IMR-90 (cell line): ENCODE data around the gene RAF1. TPM values are rescaled to one million over a fixed set of nuclear protein-coding genes. Genes with fewer than 3 reads are reported as not detected.

Experiments
- ATAC-seq: fragments of 200-7000 bp; cut with Tn5 transposase; 2 replicates; pipeline ENCODE4 v1.9.1; 2020; ENCODE audit warnings: low read depth, mild to moderate bottlenecking, moderate library complexity
- BruUV-seq: library from RNA; stranded (reverse); fragments of 400-500 nt; replicated peaks from 2 replicates; lab custom pipeline; 2021; lab: Mats Ljungman, UMichigan
- CTCF ChIA-PET: fragments of 300-600 bp; formaldehyde crosslinking; extraction: SDS; loops from one replicate; lab custom pipeline; 2021; ENCODE audit warnings: antibody characterized with exemption; lab: Yijun Ruan, JAX
- POLR2A ChIA-PET: fragments of 300-600 bp; sonication (Branson Sonifier 250); formaldehyde crosslinking; loops from one replicate; lab custom pipeline; 2022; ENCODE audit warnings: antibody characterized with exemption; ENCODE audit not compliant: unreplicated experiment; lab: Charles Lee
- DNase-seq: peaks from one replicate; pipeline ENCODE4 v3.0.0; 2013
- H2AFZ ChIP-seq: replicated peaks from 2 replicates; pipeline ENCODE3; 2013; ENCODE audit warnings: low read length, mild to moderate bottlenecking; ENCODE audit not compliant: poor library complexity
- H2AK5ac ChIP-seq: 2 replicates; pipeline ENCODE4 v1.6.1; 2013; ENCODE audit warnings: low read depth, low read length, inconsistent platforms
- H2AK9ac ChIP-seq: replicated peaks from 2 replicates; pipeline ENCODE3; 2013; ENCODE audit warnings: mild to moderate bottlenecking, low read depth, low read length, moderate library complexity; ENCODE audit not compliant: poor library complexity
- H2BK120ac ChIP-seq: 2 replicates; pipeline ENCODE4 v1.6.1; 2013; ENCODE audit warnings: low read depth, low read length, inconsistent platforms
- H2BK15ac ChIP-seq: 3 replicates; pipeline ENCODE4 v1.6.1; 2013; ENCODE audit warnings: low read depth, low read length, inconsistent platforms
- H2BK20ac ChIP-seq: 2 replicates; pipeline ENCODE4 v1.6.1; 2013; ENCODE audit warnings: low read depth, mild to moderate bottlenecking, inconsistent platforms, low read length, moderate library complexity
- H2BK5ac ChIP-seq: 2 replicates; pipeline ENCODE4 v1.6.1; 2013; ENCODE audit warnings: mild to moderate bottlenecking, low read depth, low read length, inconsistent platforms; ENCODE audit not compliant: poor library complexity, severe bottlenecking
- H3K14ac ChIP-seq: replicated peaks from 2 replicates; pipeline ENCODE4 v1.6.1; 2013; ENCODE audit warnings: low read depth, low read length, inconsistent platforms
- H3K18ac ChIP-seq: 2 replicates; pipeline ENCODE4 v1.6.1; 2013; ENCODE audit warnings: low read depth, low read length, control low read depth
- H3K23ac ChIP-seq: 2 replicates; pipeline ENCODE4 v1.6.1; 2013; ENCODE audit warnings: low read depth, low read length, inconsistent platforms
- H3K27ac ChIP-seq: 2 replicates; pipeline ENCODE4 v1.5.1; 2013; ENCODE audit warnings: mild to moderate bottlenecking, control low read depth, low read length; ENCODE audit not compliant: insufficient read depth
- H3K27me3 ChIP-seq: 2 replicates; pipeline ENCODE4 v1.6.1; 2013; ENCODE audit warnings: low read length; ENCODE audit not compliant: control insufficient read depth, insufficient read depth
- H3K36me3 ChIP-seq: 2 replicates; pipeline ENCODE4 v1.6.1; 2013; ENCODE audit warnings: low read length, mixed read lengths; ENCODE audit not compliant: control insufficient read depth, insufficient read depth
- H3K4ac ChIP-seq: 2 replicates; pipeline ENCODE4 v1.6.1; 2013; ENCODE audit warnings: low read depth, low read length, inconsistent platforms
- H3K4me1 ChIP-seq: 2 replicates; pipeline ENCODE4 v1.6.1; 2013; ENCODE audit warnings: low read length, mixed read lengths; ENCODE audit not compliant: control insufficient read depth, insufficient read depth
- H3K4me2 ChIP-seq: 2 replicates; pipeline ENCODE4 v1.6.1; 2013; ENCODE audit warnings: low read depth, mild to moderate bottlenecking, control low read depth, low read length, moderate library complexity
- H3K4me3 ChIP-seq: 2 replicates; pipeline ENCODE4 v1.5.1; 2013; ENCODE audit warnings: low read depth, mild to moderate bottlenecking, control low read depth, low read length, moderate library complexity; ENCODE audit not compliant: insufficient read depth
- H3K56ac ChIP-seq: 2 replicates; pipeline ENCODE4 v1.6.1; 2013; ENCODE audit warnings: low read length, inconsistent platforms; ENCODE audit not compliant: insufficient read depth; ENCODE audit errors: extremely low read depth
- H3K79me1 ChIP-seq, 2 experiments: 2 replicates each; pipeline ENCODE4 v1.6.1; 2013; ENCODE audit warnings: low read length in 2 of 2, inconsistent platforms in 1 of 2, low read depth in 1 of 2
- H3K9ac ChIP-seq: 2 replicates; pipeline ENCODE4 v1.6.1; 2013; ENCODE audit warnings: low read depth, low read length, control low read depth
- H3K9me1 ChIP-seq: 2 replicates; pipeline ENCODE4 v1.6.1; 2013; ENCODE audit warnings: low read length, inconsistent platforms; ENCODE audit not compliant: insufficient read depth
- H3K9me3 ChIP-seq: 2 replicates; pipeline ENCODE4 v1.6.1; 2013; ENCODE audit warnings: low read length; ENCODE audit not compliant: control insufficient read depth, insufficient read depth
- H4K20me1 ChIP-seq: 2 replicates; pipeline ENCODE4 v1.6.1; 2013; ENCODE audit warnings: low read length, inconsistent platforms; ENCODE audit not compliant: insufficient read depth
- H4K5ac ChIP-seq: 2 replicates; pipeline ENCODE4 v1.6.1; 2013; ENCODE audit warnings: mild to moderate bottlenecking, low read depth, low read length, control low read depth
- H4K8ac ChIP-seq, 2 experiments: 2 replicates each; pipeline ENCODE4 v1.6.1; 2013; ENCODE audit warnings: low read depth in 2 of 2, low read length in 2 of 2, control low read depth in 1 of 2, inconsistent platforms in 1 of 2
- H4K91ac ChIP-seq: 2 replicates; pipeline ENCODE4 v1.6.1; 2013; ENCODE audit warnings: low read depth, low read length, inconsistent platforms; ENCODE audit not compliant: insufficient read depth
- CEBPB ChIP-seq: IDR thresholded peaks from 2 replicates; pipeline ENCODE4 v1.6.1; 2012; ENCODE audit warnings: low read depth, low read length, improper control_type of control experiment
- MAFK ChIP-seq: IDR thresholded peaks from 2 replicates; pipeline ENCODE4 v1.6.1; 2012; ENCODE audit warnings: low read depth, low read length, improper control_type of control experiment
- MAZ ChIP-seq: IDR thresholded peaks from 2 replicates; pipeline ENCODE4 v1.6.1; 2012; ENCODE audit warnings: low read depth, mild to moderate bottlenecking, low read length, improper control_type of control experiment, moderate library complexity, borderline replicate concordance
- POLR2A ChIP-seq: IDR thresholded peaks from 2 replicates; pipeline ENCODE4 v1.6.1; 2012; ENCODE audit warnings: mild to moderate bottlenecking, low read depth, low read length
- WGBS, 2 experiments: methylation state at CpG; one replicate each; pipeline versions ENCODE4 v1.1.5 to v1.1.7; 2013; ENCODE audit warnings: missing lambda C conversion rate in 2 of 2; ENCODE audit not compliant: insufficient read length in 1 of 2; ENCODE audit errors: extremely low coverage in 2 of 2; 5-methylcytosine and 5-hydroxymethylcytosine counted together
- dilution Hi-C: fragments of 300-500 bp; cut with HindIII; formaldehyde crosslinking; loops from one replicate; pipeline ENCODE4 v1.14.3; 2018; ENCODE audit warnings: low sequenced_read_pairs; ENCODE audit not compliant: unreplicated experiment
- in situ Hi-C: fragments of 300-500 bp; cut with MboI; formaldehyde crosslinking; loops from 3 replicates; pipeline ENCODE4 v1.14.3; 2019; ENCODE audit warnings: low sequenced_read_pairs, inconsistent platforms, mixed read lengths
- intact Hi-C: fragments of 100-400 bp; cut with micrococcal nuclease; formaldehyde crosslinking; loops from 2 replicates; pipeline ENCODE4 v1.10.0; 2022
- polyA plus RNA-seq, 3 experiments: library from polyadenylated mRNA; depleted of rRNA; stranded (reverse); fragments of >200 nt; gene quantifications; 2 replicates each; pipeline ENCODE4 v1.2.3, GENCODE V29; 2012; ENCODE audit warnings: low replicate concordance in 1 of 3
- total RNA-seq: library from RNA; depleted of rRNA; stranded (reverse); fragments of >200 nt; gene quantifications from 2 replicates; pipeline ENCODE4 v1.2.3, GENCODE V29; 2012
- TF ChIP-seq, protein P1 (sequence below): fragments of 150-350 bp; IDR thresholded peaks from 2 replicates; pipeline ENCODE4 v1.6.1; 2017; ENCODE audit warnings: mild to moderate bottlenecking, antibody characterized with exemption, low read length, low read depth

RAF1 gene
- total and polyA plus RNA-seq, 2 of the 4 experiments (the other 2 are of a cell fraction) = 115 to 151 TPM

DNA sequence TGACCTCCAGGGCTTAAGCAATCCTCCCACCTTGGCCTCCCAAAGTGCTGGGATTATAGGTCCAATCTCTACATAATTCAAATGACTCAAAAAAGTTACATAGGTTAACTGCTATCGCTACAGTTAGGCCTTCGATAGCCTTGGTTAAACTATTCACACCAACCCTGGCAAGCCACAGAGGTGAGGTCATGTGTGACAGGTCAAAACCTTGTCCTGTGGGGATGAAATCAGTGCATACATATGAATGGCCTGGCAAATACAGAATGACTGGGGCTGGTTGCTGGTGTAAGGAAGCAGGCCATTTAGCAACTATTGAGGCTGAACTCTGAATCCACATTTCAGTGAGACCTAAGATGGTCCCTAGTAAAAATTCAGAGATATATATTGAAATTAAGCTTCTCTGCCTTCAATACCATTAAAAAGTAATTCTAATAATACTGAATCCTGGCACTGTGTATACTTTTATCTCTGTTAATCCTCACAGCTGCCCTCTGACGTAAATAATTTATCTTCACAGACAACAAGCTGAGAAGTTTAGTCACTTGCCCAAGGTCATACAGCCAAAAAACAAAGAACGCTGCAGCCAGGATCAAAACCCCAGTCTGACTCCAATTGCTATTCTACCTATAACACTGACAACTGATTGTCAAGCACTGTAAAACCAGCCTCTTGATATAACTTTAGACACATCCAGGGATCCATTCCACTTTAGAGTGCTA is 71.8 kb downstream of the RAF1 start:
- Histone ChIP-seq H3K56ac (no peak overlapping the region), H2BK15ac (no peak overlapping the region), H3K36me3 (peaks cover 52% of the 10 kb centered on the region), H2AFZ (no peak overlapping the region), H3K23ac (no peak overlapping the region), H3K79me1 (peaks cover 32 to 59% of the 10 kb centered on the region in 2 experiments), H3K14ac (no peak overlapping the region), H4K8ac (no peak overlapping the region), H3K4me2 (no peak overlapping the region), H3K4ac (no peak overlapping the region), H3K9me1 (peaks cover 13% of the 10 kb centered on the region; the same call in 1 of the 2 replicates), H3K27me3 (no peaks in the 10 kb centered on the region), H3K27ac (no peak overlapping the region), H2AK9ac (no peak overlapping the region), H3K9me3 (no peaks in the 10 kb centered on the region), H4K20me1 (peaks cover 26% of the 10 kb centered on the region), H3K4me3 (no peak overlapping the region), H2BK20ac (no peak overlapping the region), H2BK120ac (no peak overlapping the region), H3K18ac (no peak overlapping the region), H2BK5ac (no peak overlapping the region), H3K4me1 (peaks cover 4% of the 10 kb centered on the region; the same call in 1 of the 2 replicates), H4K5ac (no peak overlapping the region), H3K9ac (no peak overlapping the region), H2AK5ac (no peak overlapping the region), H4K91ac (no peak overlapping the region)
- DNase-seq (no peak), ATAC-seq (no peak)
- no TSS peak for BruUV-seq
- no peak for TF ChIP-seq MAFK
- TF ChIP-seq POLR2A = no peak
- TF ChIP-seq, protein P1, sequence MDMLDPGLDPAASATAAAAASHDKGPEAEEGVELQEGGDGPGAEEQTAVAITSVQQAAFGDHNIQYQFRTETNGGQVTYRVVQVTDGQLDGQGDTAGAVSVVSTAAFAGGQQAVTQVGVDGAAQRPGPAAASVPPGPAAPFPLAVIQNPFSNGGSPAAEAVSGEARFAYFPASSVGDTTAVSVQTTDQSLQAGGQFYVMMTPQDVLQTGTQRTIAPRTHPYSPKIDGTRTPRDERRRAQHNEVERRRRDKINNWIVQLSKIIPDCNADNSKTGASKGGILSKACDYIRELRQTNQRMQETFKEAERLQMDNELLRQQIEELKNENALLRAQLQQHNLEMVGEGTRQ = no peak
- TF ChIP-seq CEBPB = no peak
- TF ChIP-seq MAZ = no peak
- ChIA-PET CTCF (no interaction called here), POLR2A (no interaction called here)
- 80% methylated on average over 1 of the region's 4 CpGs; no CpG with 5 or more reads in 1 of the 2 experiments for WGBS, 2 experiments
- intact Hi-C loops = no loop called here
- in situ Hi-C loops = no loop called here
- dilution Hi-C loops = no loop called here
